ENCODE measurements around the gene PHF24. TPM values are rescaled to one million over a fixed set of nuclear protein-coding genes. Genes with fewer than 3 reads are reported as not detected.
"Not testable (repeated sequence)": the region's sequence is repeated elsewhere in the genome, so short reads cannot be mapped to it uniquely, and the experiment has no call there.

Gene PHF24
- total RNA-seq = 0.19 TPM
- long read RNA-seq = 0 reads

DNA sequence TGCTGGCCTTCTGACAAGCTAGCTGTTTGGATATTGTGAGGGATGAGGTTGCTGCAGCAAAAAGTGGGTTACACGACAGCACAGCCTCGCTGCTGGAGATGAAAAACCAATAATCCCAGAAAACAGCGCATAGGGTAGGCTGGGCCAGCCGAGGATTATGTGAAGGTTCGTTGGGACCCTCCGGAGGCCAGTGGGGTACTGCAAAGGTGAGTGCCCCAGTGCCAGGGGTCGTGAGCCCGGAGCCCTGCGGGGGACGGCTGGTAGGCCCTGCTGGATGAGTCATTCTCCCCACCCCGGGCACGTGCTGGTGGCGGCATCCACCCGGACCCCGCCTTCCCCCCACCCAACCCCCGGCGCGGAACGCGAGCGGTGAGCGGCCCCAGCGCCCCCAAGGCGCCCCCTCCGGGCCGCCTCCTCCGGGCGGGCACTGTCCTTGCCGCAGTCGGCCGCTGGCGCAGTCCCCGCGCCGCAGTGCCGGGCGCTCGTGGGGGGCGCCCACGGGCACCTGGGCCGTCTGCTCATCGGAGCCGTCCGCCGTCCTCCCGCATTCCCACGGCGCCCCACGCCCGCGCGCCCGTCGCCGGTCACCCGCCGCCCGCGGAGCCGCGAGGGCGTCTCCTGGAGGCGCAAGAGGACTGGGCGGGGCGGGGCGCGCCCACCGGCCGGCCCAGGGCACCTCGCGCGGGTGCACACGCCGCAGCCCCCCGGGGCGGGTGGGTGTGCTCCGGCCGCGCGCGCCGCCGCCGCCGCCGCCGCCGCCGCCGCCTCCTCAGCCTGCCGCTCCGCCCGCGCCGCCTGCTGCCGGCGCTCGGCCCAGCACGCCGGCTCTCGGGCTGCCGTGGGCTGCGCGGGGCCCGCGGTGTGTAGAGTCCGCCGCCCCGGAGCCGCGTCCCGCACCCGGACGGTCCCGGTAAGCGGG, at the start of gene PHF24:
Gene PHF24 (plus strand): TSS at position 794 of the 919 bp plus-strand sequence. CDS start 13,014 bp downstream, outside the sequence.
- peak; percentile 75 for ATAC-seq (ENCODE audit: poor library complexity)
- intact Hi-C loops (cut with DNase I) = no loop called here
- DNase-seq = peak; percentile 39

DNA sequence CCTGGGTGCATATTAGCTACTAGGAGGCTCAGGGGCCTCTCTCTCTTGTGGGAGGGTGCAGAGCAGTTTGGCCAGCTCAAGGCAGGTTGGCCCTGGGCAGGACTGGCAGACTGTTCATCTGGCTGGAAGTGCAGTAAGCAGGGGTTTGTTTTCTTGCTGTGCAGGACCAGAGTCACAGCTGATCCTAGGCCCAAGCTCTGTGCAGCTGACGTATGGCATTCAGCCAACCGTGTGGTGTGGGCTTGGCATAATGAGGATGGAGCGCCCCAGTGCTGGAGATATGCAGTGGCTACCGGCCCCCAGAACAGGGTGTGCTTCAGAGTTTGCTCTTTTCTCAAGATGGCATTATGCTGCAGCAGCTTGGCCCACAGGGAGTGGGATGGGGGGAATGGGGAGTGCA, 31.0 kb upstream of the PHF24 start:
- no peak for ATAC-seq (ENCODE audit: poor library complexity)
- no peak for DNase-seq
- intact Hi-C loops (cut with DNase I) = no loop called here

DNA sequence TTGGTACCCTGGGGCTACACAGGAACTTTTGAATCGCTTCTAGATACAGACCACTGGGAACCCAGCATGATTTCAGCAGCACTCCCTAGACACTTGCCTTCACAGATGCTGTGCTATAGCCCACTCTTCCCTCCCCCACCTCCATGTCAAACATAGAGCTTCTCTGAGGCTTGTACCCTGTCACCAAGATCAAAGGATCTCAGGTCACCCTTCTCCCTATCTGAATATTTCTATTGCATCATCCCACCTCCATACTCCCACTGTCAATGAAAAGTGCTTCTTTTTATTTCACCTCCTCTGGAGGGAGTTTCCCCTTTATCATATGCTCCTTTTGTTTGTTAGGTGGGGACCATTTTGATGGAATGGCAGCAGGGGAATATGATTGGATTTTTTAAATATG, 29.2 kb upstream of the PHF24 start:
- ATAC-seq (ENCODE audit: poor library complexity) (no peak), DNase-seq (no peak)
- intact Hi-C loops (cut with DNase I) = no loop called here

DNA sequence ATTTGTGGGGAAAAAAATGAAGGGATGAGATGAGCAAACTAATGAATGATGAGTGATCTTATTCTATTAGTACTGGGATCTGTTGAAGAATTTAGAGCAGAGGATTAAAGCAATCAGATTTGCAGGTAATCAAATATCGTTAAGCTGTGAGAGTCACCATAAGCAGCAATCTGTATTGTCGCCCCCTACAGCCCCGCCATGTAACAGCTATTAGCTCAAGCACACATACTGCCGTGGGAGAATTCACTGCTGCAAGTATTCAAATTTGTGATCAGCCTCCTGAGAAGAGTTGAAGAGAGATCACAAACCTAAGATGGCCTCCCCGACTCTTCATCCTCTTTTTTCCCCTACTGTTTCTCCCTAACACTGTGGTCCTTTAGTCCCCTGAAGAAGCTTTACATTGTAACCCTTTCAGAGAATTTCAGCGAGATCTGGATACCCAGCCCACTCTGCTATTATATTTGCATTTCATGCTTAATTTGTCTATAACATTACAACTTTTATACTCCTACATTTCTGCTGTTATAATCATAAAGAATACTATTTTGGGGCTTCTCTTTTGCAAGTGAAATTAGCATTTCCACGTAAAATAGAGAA, 28.5 kb upstream of the PHF24 start:
- ATAC-seq (ENCODE audit: poor library complexity) (no peak), DNase-seq (no peak)
- intact Hi-C loops (cut with DNase I) = no loop called here

DNA sequence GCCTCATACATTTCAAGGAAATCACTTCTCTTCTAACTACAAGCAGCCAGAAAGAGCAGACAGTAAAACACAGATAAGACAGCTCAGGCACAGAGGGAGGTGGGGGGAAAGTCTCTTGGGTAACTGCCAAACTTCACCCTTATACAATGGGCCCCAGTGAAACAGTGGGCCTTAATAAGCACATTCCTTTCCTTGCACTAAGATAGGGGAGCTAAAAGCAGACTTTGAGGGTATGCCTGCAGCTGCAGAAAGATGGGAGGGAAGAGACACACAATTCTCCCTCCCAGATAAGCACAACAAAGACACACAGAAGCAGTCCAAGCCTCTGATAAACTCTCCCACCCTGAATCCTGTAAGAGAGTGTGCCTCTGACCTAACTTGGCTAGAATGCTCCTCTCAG, 18.1 kb upstream of the PHF24 start:
- DNase-seq; ATAC-seq (ENCODE audit: poor library complexity); intact Hi-C loops (cut with DNase I): not testable (repeated sequence)

DNA sequence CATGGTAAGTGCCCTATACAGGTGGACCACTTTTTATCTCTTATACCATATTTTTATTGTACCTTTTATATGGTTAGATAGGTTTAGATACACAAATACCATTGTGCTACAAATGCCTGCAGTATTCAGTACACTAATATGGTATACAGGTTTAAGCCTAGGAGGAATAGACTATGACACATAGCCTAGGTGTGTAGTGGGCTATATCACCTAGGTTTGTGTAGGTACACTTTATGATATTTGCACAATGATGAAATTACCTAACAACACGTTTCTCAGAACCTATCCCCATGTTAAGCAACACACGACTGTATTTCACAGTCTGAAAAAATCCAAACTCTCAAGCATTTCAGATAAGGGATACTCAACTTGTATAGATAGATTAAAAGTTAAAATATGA, 9.6 kb upstream of the PHF24 start:
- intact Hi-C loops (cut with DNase I) = no loop called here
- DNase-seq = no peak
- ATAC-seq (ENCODE audit: poor library complexity) = no peak

DNA sequence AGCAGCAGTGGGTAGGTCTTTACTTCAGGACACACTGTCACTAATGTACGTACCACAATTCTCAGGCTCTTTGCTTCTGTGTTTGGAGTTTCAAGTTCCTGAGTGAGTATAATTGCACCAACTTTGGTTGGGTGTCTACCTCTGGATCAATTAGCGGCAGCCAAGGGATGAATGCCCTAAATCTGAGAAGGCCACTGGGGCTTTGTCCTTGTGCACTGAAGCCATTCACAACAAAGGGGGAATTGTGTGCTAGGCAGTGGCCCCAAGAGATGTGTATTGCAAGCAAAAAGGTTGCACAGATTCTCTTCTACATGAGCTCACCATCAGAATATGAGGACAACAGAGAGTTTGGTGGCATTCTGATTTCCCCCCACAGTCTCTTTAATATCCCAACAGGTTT, 3.9 kb upstream of the PHF24 start:
- DNase-seq (no peak), ATAC-seq (ENCODE audit: poor library complexity) (no peak)
- intact Hi-C loops (cut with DNase I) = no loop called here

DNA sequence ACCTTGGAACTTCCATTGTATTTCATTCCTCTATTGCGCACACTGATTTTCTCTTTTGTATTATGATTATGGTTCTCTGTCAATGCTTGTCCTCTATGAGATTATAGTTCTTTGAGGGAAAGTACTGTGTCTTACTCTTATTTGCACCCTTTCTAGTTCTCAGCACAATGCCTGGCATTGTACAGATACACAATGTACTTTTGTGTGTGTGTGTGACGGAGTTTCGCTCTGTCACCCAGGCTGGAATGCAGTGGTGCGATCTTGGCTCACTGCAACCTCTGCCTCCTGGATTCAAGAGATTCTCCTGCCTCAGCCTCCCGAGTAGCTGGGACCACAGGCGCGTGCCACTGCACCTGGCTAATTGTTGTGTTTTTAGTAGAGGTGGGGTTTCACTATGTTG, 2.0 kb upstream of the PHF24 start:
- DNase-seq; ATAC-seq (ENCODE audit: poor library complexity); intact Hi-C loops (cut with DNase I): not testable (repeated sequence)

DNA sequence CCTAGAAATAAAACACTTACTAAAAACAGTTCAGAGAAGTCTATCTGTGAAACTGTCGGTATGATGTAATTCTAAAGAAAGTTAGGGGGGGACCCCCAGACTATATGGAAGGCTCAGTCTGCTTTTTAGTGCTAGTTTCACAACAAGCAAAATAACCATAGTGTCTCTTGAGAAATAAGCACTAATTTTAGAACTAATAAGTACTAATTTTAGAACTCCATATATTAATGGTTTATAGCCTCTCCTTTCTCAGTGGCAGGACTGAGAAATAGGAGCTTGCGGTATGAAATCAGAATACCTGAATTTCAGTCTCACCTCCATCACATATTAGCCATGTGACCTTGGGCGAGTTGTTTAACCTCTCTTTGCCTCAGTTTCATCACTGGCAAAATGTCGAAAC, 1.4 kb upstream of the PHF24 start:
- ATAC-seq (ENCODE audit: poor library complexity) (no peak), DNase-seq (no peak)
- intact Hi-C loops (cut with DNase I) = no loop called here

DNA sequence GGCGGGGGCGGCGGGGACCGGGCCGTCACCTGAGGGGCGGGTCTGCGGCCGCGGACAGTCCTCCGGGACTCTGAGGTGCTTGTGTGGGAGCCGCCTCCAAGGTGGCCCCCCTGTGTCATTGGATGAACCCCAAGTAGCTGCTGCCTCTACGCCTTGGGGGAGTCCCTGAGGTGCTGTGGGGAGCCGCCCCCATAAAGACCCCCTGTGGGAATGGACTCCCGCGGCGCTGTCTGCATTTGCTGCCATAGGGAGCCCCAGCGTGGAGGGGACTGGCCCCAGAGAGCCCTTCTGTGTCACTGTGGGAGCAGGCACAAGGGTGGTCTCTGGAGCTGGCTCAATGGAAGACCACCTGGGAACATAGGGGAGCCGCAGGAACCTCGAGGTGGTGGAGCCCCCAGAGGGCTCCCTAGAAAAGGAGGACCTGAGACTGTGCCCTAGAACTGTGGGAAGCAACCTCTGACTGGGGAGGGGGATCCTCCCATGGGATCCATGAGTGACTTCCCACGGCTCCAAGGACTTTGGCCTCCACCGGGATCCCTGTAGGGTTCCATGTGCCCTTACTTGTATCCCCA, 412 bp downstream of the PHF24 start:
- intact Hi-C loops (cut with DNase I) = no loop called here
- no peak for ATAC-seq (ENCODE audit: poor library complexity)

DNA sequence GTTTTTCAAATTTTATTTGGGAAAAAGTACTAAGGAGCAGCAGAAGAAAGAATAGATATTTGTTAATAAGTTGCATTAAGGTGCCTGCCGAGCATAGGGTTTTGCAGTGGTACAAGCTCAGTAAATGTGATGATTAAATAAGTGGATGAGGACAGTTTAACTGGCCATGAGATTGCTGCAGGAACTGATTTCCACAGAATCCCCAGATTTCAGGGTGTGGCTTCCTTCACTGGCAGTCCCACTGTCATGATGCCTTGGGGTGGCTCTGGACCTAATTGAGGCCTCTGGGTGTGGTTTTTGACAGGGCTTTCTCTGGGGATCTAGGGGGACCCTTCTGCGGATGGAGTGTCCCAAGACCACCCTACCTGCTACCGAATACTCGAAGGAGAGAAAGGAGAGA, 1.4 kb downstream of the PHF24 start:
- ATAC-seq (ENCODE audit: poor library complexity) (no peak), DNase-seq (no peak)
- intact Hi-C loops (cut with DNase I) = no loop called here

More for the DNA sequence above, 412 bp downstream of the PHF24 start:
- DNase-seq = peak; percentile 42

DNA sequence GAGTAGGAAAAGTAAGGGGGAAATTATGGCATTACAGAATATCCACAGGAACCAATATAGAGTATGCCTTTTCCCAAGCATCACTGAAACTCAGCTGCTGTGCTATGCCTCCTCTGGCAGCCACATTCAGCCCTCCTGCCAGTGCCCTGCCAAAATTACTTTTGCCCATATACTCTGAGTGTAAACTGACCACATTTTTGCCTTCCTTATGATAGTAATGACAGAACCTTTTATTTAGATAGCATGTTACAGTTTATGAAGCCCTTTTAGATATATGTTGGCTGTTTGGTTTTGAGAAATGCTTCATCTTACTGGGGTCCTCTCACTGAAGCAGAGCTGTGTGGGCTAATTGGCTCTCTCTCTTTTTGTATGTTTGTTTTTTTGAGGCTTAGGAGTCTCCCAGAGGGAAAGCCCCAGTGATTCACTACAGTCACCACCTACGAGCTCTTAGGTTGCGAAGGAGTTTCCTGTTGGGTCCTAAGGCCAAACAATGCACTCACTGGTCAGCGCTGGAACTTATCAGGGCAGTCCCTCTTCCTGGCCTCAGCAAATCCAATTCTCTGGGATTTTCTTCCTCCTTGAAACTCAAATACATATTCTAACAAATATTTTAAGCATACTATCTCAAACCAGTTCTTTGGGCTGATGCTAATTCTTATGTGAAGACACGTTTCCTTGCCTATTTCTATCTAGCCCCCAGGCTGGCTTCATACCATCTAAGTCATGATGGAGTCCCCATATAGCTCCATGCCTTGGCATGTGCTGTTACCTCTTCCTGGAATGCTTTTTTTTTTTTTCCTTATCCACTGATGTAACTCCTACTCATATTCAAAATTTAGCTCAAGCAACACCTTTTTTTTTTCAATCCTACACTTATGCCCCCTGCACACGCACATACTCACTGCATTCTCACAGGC, 3.7 kb downstream of the PHF24 start:
- DNase-seq (no peak), ATAC-seq (ENCODE audit: poor library complexity) (no peak)
- intact Hi-C loops (cut with DNase I) = no loop called here

DNA sequence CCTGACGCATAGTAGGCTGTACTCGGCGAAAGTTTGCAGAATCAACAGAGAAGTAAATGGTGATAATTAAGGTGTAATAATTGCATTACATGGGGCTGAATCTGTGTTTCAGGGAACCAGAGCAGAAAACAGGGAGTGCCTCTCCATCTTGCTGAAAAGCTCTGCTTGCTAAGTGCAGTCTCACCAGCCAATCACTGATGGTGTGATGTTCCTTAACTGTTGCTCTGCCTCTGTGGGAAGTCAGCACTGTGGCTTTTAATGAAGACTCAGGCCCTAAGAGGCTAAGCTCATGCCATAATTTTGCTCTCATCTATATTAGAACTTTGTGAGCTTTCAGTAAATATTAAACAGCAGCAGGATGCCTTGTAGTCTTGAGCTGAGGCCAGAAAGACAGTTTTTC, 4.5 kb downstream of the PHF24 start:
- DNase-seq = no peak
- no peak for ATAC-seq (ENCODE audit: poor library complexity)
- intact Hi-C loops (cut with DNase I) = no loop called here

DNA sequence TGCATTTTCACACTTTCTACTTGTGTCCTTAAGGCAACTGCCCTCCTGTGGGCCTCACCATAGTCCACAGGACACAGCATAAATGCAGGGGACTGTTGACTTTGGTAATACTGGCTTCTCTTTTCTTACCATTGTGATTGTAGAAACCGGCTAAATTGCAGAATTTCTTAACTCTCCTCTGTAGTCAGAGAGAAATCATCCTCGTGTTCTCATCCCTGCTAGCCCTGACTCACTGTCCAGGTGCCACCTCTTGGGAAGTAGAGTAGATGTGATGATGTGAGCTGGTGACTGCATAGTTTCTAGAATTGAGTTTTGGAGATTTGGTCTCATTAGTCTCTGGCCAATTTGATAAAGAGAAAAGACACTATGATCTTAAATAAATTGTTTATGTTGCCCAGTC, 5.5 kb downstream of the PHF24 start:
- no peak for ATAC-seq (ENCODE audit: poor library complexity)
- no peak for DNase-seq
- intact Hi-C loops (cut with DNase I) = no loop called here

DNA sequence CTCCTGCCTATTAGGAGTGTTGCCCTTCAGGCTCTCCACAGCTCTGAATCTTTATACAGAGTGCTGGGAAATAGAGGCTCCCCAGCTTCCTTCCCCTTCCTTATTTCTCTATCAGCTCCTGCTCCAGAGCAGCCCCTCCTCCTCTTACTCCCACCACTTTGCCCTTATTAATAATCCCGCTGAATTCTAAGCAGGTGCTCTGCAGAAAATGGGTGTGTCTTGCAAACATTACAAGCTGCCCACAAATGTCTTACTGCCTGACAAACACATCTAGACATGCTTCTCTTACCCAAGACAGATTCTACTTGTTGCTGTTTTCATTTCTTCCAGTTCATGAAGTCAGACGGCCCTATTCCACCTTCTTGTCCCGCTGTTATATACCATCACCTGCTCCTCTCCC, 6.4 kb downstream of the PHF24 start:
- intact Hi-C loops (cut with DNase I) = no loop called here
- DNase-seq (no peak), ATAC-seq (ENCODE audit: poor library complexity) (no peak)

DNA sequence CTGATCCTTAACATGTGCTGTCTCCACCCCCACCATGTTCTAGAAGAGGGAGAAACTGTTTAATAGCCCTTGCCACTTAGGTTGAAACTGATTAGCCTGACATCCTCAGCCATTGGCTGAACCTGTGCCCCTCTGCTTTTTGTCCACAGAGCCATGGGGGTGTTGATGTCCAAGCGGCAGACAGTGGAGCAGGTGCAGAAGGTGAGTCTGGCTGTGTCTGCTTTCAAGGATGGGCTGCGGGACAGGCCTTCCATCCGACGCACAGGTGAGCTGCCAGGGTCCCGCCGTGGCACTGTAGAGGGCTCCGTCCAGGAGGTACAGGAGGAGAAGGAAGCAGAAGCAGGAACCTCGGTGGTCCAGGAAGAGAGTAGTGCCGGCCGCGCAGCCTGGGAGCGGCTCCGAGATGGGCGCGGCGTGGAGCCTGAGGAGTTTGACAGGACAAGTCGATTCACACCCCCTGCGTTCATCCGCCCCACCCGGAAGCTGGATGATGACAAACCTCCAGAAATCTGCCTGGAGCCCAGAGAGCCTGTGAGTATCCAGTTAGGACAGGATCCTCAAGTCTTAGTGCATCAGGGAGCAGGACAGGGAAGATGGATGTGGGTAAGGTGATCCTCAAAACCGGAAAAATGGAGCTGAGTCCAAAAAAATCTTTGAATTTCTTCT, 13.2 kb downstream of the PHF24 start:
- no peak for ATAC-seq (ENCODE audit: poor library complexity)
- intact Hi-C loops (cut with DNase I) = no loop called here

DNA sequence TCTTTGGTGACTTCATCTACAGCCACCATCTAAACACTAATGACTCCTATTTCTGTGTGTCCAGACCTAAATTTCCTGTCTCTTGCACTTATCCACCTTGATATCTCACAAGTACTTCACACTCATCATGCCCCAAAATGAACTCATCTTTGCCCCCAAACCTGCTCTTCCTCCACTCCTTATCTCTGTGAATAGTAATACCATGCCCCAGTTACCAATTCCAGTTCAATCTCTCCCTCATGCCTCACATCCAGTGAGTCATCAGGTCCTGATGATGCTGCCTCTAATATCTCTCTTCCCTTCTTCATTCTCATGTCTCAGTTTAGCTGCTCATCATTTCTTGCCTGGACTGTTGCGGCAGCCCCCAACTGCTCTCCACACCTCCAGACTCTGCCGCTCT, 16.6 kb downstream of the PHF24 start:
- no peak for ATAC-seq (ENCODE audit: poor library complexity)
- DNase-seq = no peak
- intact Hi-C loops (cut with DNase I) = no loop called here

More for the DNA sequence above, 13.2 kb downstream of the PHF24 start:
- DNase-seq = no peak

DNA sequence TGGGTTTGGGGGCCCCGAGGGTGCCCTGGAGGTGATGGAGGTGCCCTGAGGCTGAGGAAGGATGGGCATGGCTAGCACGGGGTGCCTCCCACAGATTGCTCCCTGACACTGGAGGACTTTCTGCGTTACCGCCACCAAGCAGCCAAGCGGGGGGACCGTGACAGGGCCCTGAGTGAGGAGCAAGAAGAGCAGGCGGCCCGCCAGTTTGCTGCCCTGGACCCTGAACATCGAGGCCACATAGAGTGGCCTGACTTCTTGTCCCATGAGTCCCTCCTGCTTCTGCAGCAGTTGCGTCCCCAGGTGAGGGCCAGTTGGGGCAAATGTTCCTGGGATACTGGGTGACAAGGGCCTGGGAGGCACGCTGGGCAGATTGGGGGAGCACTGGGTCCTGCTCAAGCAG, 18.4 kb downstream of the PHF24 start:
- DNase-seq (no peak), ATAC-seq (ENCODE audit: poor library complexity) (no peak)
- intact Hi-C loops (cut with DNase I) = no loop called here
